ENCODE measurements around the gene THSD4.

Gene THSD4

DNA sequence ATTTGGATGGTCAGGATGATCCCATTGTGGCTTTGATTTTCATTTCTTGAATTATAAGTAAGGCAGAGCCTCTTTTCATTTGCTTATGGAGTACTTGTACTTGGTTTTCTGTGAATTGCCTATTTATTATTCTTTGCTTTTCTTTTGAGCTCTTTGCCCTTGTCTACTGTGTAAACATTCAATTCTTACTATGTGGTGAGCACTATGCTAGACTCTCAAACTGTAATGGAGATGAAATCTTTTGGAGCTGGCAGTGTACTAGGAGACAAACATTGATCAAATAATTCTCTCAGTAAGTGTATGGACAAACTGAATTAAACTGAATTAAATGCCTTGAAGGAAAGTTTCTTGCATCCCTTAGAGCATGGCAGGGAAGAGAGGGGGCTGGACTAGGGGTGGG, 608.1 kb downstream of the THSD4 start:
- no peak for DNase-seq (ENCODE audit: low read depth)

DNA sequence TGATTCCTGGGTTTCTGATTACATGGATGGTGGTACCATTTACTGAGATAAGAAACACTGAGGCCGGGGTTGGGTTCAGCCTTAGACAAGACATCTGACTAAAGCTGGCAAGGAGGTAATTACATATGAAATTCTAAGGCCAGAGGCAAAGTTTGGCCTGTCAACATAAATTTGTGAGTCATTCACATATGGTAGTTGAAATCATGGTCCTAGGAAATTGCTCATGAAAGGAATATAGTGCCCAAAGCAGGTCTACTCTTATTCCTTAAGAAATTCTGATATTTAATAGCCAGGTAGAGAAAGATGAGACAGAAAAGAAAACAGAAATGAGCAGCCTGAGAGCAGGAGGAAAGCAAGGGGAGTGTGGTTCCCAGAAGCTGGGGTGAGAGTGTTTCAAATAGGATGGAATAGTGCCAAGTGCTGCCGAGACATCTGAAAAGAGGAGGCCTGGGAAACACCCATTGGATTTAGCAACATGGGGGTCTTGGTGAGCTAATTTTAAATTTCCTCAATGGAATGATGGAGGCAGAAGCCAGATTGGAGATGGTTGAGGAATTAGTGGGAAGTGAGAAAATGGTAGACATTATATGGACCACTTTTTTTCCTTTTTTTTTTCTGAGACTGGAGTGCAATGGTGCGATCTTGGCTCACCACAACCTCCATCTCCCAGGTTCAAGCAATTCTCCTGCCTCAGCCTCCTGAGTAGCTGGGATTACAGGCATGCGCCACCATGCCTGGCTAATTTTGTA, 610.1 kb downstream of the THSD4 start:
- peak; percentile 61 for DNase-seq (ENCODE audit: low read depth)

DNA sequence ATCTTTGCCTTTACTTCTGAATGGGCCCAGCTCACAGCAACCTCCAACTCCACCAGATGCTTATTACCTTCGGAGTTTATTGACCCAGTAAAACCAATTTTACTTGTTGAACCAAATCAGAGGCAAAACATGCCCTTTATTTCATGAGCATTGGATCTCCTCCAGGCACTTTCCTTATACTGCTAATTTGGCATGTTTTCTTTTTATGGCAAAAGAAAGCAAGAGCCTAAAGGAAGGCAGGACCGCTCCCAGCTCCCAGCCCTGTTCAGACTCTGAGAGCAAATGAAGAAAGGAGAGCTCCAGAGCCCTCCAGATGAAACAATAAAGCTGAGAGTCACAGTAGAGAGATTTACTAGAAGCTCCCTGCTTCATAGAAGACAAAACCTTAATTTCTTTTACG, 613.6 kb downstream of the THSD4 start:
- no peak for DNase-seq (ENCODE audit: low read depth)

DNA sequence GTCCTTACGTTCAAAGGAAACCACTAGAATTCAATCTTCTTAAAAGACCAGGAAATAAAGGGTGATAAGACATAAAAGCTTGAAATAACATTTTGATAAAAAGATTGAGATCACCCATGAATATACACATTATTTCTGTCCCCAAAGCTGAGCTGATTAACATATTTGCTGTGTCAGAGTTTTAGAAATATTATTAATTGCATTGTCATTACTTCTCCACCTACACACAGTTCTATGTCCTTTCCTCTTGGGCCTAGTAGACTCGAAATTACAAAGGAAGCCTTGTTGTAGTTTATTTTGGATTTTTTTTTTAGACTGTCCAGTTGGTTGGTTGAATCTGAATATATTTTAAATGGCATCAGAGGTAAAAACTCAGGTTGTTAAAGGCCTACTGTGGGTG, 614.0 kb downstream of the THSD4 start:
- no peak for DNase-seq (ENCODE audit: low read depth)

DNA sequence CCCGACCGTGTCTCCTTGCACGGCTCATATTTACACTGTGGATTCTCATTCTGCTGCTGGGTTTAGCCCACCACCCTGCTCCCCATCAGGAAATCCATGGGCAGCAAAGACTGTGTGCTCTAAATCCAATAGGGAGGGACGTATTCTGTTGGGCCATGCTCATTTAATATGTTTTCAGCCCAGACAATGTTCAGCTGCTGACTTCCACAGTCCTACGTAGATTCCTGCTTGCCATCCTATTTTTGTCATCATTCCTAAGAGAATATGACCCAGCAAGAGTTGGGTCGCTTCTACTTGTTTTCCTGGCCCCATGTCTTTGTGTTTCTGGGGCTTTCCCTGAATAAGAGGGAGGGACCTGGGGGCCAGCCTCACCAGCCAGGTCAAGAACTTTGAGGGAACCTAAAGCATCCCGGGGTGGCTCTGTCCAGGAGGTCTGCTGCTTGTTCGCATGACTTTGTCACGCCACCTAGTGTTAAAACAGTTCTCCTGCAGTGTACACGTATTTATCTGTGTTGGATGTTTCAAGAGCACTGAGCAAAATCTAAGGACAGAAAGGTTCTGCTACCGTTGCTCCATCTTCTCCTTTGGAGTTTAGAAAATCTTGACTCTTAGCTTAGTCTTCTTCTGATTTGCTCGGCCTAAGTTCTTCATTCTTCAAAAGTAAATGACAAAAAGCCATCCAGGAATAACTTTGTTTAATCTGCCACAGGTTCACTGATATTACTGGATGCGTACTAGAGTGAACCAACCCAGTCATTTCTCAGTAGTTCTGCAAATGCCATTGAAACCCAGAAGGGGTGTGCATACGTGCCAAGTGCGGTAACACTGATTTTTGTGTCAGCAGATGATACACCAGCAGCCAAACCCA, 615.2 kb downstream of the THSD4 start:
- DNase-seq (ENCODE audit: low read depth): no peak

DNA sequence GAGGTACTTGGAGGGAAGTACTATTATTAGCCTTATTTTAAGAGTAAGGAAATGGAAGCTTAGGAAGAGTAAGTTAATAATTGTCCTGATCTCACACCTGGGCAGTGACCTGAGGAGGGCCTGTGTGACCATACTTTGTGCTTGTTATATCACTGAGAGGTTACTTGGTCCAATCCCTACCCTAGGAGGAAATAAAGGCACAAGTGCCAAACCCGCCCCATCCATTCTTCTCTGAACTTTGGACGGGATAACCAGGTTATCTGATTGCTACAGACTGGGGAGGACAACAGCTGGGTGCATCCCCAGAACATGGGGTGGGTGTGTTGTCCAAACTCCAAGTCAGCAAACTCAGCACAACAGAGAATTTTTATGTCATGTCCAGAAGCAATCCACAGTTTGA, 617.4 kb downstream of the THSD4 start:
- DNase-seq (ENCODE audit: low read depth): no peak

DNA sequence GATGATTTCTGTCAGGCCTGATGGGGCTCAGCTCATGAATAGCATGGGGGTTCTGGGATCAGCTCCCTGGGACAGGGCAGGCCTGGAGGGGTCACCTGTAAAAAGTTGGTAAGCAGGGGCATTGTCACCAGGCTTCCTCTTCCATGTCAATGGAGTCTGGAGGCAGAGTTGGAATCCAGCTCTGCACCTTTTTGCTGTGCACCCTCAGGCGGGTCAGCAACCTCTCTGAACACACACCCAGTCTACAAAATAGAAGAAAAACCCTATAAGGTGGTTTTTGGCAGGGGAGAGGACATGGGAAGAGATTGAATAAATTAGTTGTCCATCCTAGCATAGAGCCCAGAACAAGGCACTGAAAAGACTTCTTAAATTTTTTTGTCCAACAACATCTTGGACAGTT, 617.9 kb downstream of the THSD4 start:
- DNase-seq (ENCODE audit: low read depth): no peak

DNA sequence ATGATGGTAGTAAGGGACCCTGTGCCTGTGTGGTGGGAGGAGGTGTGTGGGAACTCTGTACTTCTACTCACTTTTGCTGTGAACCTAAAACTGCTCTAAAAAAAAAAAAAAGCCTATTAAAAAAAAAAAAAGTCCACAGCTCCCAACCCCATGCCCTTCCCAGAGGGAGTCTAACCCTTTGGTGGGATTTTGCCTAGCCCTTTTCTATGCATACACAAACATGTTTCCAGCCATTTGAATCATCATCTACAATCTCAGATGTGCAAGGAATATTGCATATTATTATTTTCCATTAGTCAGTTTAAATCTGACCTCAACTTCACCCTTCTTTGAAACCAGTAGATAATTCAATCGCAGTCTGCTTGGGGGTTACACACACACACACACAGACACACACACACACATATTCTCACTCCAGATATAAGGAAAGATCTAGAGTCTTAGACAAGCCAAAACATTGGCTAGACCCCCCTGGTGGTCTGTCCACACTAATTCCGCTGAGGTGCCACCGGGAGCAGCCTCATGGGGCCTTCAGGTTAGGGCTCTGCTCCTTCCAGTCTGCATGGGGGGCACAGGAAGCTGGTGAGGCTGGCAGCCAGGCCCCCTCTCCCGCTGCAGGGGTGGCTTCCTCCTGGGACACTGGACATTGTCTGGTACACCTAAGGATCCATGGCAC, 619.6 kb downstream of the THSD4 start:
- no peak for DNase-seq (ENCODE audit: low read depth)

DNA sequence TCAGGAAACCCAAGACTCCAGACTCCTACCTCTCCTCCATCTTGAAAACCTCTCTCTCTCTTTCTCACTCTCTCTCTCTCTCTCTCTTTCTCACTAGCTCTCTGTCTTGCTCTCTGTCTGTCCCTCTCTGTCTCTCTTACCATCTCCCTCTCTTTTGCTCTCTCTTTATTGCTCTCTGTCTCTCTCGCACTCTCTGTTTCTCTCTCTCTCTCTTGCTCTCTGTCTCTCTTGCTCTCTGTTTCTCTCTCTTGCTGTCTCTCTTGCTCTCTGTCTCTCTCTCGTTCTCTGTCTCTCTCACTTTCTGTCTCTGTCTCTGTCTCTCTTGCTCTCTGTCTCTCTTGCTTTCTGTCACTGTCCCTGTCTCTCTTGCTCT, 620.1 kb downstream of the THSD4 start:
- no peak for DNase-seq (ENCODE audit: low read depth)

DNA sequence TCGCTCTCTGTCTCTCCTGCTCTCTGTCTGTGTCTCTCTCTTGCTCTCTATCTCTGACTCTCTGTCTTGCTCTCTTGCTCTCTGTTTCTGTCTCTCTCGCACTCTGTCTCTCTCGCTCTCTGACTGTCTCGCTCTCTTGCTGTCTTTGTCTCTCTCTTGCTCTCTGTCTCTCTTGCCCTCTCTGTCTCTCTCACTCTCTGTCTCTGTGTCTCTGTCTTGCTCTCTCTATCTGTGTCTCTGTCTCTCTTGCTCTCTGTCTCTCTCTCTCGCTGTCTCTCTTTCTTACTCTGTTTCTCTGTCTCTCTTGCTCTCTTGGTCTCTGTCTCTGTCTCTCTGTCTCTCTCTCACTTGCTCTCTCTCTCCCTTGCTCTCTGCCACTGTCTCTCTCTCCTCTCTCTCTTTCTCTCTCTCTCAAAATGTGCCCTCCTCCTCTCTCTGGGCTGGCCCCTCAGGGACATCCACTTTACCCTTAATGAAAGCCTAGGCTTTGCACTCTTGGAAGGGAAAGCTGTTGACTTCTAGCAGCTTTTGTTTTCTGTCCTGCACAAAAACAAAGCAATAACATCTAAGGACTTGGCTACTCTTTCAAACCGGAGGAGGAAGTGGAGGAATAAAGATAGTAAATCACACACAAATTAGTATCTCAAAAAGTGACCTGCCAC, 621.1 kb downstream of the THSD4 start:
- no peak for DNase-seq (ENCODE audit: low read depth)

DNA sequence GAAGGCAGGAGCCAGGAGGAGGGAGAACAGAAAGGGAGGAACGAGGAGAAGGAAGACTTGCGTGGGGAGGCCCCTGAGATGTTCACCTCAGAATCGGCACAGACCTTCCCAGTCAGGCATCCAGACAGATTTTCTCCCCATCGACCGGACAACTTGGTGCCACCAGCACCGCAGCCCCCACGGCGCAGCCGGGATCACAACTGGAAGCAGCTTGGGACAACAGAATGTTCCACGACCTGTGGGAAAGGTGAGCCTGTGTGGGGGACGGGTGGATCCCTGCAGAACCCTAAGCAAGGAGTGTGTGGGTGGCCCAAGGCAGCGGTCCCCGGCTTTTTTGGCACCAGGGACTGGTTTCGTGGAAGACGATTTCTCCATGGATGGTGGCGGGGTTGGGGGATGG, 622.5 kb downstream of the THSD4 start:
- no peak for DNase-seq (ENCODE audit: low read depth)

DNA sequence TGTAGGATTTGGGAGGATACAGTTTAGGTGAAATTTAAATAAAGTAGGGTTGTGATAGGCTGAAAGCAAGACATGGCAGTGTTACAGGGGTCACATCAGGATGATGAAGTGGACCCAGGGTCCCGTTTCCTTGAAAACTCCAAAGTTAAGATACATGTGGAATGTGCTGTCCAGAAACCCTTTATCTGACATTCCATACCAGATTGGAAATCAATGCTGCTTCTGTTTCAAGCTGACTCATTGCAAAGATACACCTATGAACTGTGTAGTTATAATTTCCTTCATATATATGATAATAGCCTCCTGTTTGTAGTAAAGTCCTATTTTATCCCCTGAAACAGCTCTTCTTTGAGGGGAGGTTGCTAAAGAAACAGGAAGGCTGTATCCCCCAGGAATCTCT, 624.1 kb downstream of the THSD4 start:
- DNase-seq (ENCODE audit: low read depth): no peak

DNA sequence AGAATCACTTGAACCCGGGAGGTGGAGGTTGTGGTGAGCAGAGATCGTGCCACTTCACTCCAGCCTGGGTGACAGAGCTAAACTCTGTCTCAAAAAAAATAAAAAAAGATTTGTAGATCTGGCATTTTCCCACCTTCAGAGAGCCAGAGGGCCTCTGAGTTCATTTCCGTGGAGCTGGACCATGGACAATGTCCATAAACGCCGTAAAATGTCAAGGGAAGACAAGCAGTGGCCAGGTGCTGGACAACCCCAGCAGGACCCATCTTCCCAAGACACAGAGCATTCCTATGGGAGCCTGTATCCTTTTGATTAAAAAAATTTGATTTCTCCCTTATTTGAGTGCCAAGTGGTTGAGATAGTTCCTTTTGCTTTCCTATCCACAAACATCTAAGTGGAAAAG, 627.7 kb downstream of the THSD4 start:
- no peak for DNase-seq (ENCODE audit: low read depth)

DNA sequence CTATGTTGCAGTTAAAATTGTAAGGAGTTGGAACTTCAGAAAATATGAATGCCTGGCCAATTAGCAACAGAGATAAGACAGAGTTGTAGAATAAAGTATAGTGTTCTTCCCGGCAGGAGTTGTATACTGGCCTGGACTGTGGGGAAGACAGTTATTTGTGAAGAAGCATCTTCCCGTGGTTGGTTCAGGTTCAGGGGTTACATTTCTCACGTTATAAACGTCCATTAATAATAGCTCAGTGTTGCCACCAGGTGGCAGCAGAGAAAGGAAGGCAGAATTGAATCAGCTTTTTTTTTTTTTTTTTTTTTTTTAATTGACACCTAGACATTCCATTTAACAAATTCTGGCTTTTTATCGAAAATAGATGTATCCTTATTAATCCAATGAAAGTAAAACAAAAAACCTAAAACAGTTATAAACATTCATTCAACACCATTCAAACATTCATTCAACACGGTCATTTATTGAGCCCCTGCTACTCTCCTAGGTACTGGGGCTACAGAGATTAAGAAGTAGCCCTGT, 628.7 kb downstream of the THSD4 start:
- DNase-seq (ENCODE audit: low read depth): no peak

DNA sequence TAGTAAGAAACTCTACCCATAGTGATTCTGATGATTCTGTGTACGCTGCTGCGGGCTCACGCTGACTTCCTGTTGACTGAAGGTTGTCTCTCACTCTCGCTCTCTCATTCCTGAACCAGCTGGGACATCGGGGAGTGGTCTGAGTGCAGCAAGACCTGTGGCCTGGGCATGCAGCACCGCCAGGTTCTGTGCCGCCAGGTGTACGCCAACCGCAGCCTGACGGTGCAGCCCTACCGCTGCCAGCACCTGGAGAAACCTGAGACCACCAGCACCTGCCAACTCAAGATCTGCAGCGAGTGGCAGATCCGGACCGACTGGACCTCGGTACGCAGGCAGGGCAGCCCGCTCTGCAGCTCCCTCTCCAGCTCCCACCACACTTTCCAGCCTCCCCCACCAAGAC, 631.4 kb downstream of the THSD4 start:
- no peak for DNase-seq (ENCODE audit: low read depth)

DNA sequence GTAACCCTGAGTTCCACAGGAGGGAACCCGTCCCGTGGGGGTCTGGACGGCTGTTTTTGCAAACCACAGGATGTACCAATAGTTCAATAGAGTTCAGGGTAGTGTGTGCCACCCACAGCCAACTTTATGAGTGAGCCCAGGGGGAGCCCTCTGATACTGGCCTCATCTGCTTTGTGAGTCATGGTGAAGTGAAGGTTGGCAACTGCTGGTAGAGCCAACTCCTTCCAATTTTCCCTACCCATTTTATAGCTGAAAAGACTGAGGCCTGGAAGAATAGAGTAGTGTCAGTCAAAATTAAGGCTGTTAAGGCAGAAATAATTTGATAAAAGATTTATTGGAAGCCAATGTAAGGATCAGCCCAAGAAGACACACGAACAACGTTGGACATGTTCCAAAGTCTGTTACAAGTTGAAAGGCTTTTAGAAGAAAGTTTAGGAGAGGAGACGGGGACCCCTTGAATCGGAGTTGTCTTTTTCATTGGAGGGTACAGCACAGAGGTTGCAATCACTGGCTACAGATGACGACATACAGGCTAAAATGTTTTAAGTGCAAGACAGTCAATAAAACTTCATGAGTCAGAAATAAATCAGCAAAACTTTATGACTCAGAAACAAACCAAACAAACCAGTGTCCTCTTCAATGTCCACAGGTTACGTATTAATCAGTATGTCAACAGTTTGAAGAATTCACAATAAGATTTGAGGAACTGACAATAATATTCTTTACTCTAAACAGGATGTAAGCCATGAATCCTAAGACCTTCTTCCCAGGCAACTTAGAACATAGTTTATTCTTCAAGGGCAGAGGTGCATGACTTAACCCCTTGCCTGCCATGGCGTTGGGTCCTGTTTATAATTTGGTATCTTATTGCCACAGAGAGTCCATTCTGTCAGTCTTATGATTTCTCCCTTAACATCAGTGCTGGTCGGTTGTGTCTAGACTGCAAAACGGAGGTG, 632.1 kb downstream of the THSD4 start:
- peak; percentile 80 for DNase-seq (ENCODE audit: low read depth)

DNA sequence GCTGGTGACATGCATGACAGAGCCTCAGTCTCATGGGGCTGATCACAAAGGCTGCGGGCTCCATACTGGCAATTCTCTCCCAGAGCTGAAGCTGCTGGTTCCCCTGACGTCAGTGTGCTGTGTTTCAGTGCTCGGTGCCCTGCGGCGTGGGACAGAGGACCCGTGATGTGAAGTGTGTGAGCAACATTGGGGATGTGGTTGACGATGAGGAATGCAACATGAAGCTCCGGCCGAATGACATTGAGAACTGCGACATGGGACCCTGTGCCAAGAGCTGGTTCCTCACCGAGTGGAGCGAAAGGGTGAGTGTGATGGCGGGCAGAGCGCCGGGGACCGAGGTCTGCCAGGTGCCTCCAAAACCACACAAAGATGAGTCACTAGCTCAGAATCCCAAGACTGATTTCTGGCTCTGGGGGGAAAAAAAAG, 633.0 kb downstream of the THSD4 start:
- DNase-seq (ENCODE audit: low read depth): no peak

DNA sequence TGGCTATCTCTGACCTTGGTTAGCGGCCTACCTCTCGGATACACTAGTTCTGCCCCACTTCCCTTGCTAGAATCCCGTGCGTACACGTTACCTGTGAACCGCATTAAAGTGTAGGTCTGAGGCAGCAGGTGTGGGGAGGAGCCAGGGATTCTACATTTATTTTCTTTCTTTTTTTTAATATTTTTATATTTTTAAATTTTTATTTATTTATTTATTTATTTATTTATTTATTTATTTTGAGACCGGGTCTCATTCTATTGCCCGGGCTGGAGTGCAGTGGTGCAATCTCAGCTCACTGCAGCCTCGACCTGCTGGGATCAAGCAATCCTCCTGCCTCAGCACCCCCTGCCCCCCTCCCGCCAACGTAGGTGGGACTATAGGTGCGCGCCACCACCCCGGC, 634.2 kb downstream of the THSD4 start:
- no peak for DNase-seq (ENCODE audit: low read depth)

DNA sequence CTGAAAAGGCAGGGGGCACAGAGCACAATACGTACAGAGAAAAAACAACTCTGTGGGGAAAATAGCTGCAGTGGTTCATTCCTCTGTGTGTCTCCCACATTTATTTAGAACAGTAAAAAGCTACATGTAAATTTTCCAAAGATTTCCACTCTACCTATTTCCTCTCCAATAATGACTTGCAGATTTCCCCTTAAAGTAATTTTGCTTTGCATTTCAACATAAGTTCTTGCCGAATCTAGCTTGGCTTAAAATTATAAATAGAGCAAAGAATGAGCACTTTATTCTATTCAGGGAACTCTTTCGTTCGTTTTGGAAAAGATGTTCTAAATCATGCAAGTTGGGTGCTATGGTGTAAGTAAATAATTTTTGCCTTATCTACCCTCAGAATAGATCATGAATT, 636.9 kb downstream of the THSD4 start:
- DNase-seq (ENCODE audit: low read depth): no peak

DNA sequence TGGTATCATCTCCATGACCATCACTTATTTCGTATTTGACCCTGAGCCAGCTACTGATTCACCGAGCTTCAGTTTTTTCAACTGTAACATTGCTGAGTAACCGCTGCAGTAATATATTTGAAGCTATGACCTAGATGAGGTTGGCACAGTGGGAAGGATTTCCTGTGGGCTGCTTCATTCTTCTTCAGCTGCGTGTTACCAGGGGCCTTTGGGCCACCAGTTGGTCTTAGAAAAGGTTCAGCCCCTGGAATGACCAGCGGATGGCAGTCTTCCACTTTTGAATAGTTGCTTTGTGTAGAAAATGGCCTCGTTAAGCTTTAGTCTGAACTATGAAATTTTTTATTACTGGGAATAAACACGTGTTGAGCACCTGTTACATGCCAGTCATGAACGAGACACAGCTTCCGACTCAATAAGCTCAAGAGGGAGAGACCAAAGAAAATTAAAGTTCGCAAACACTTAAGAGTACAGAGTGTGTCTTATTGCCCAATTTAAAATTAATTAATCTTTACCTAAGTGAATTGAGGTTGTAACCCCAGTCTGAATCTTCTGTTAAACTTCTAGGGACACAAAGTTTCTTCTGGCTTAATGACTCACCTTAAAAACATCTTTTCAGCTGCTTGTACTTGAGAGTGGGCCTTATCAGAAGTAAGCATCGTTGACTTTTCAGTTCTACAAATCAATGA, 637.5 kb downstream of the THSD4 start:
- DNase-seq (ENCODE audit: low read depth): peak; percentile 96

Data from HS-5 (cell line).